Measurements from ENCODE around the gene ERI3. TPM values are rescaled to one million over a fixed set of nuclear protein-coding genes. Genes with fewer than 3 reads are reported as not detected.

The ERI3 gene
- total RNA-seq, 4 donors from 2014 or later = 28.8 to 63.2 (median 45.0) TPM

- Histone ChIP-seq H3K27me3 (no peaks in the 10 kb centered on the region), H3K36me3 (no peaks in the 10 kb centered on the region), H3K27ac (no peak overlapping the region), H3K9me3 (no peaks in the 10 kb centered on the region), H3K4me1 (no peaks in the 10 kb centered on the region), H3K4me3 (replicated peaks in 1 of 3) (no peak overlapping the region)
- TF ChIP-seq CTCF (IDR thresholded peaks at IDR 0.05) (no peak), POLR2A (IDR thresholded peaks at IDR 0.05) (no peak)
- 96 to 98% methylated on average over 6 of the region's 6 CpGs for WGBS, 2 donors
- intact Hi-C loops (cut with DNase I) = no loop called here
- DNase-seq = no peak
Observed at GRCh38 chr1:44262414-44262813, 92.6 kb downstream of the ERI3 start.

- intact Hi-C loops (cut with DNase I) = no loop called here
- H3K27me3 ChIP-seq = no peaks in the 10 kb centered on the region
- no peak overlapping the region for H3K27ac ChIP-seq
- no peaks in the 10 kb centered on the region for H3K36me3 ChIP-seq
- no peaks in the 10 kb centered on the region for H3K9me3 ChIP-seq
- no peak overlapping the region for H3K4me3 ChIP-seq (replicated peaks in 1 of 3)
- no peaks in the 10 kb centered on the region for H3K4me1 ChIP-seq
- 87 to 88% methylated on average over 5 of the region's 5 CpGs for WGBS, 2 donors
- TF ChIP-seq CTCF (IDR thresholded peaks at IDR 0.05) (no peak), POLR2A (IDR thresholded peaks at IDR 0.05) (no peak)
- DNase-seq = no peak
Observed at GRCh38 chr1:44261962-44262361, 93.1 kb downstream of the ERI3 start.

GRCh38 chr1:44261171-44261817 lies 93.8 kb downstream of the ERI3 start:
- no peak overlapping the region for H3K4me3 ChIP-seq (replicated peaks in 1 of 3)
- TF ChIP-seq POLR2A (IDR thresholded peaks at IDR 0.05) = no peak
- no peak for TF ChIP-seq CTCF (IDR thresholded peaks at IDR 0.05)
- H3K27me3 ChIP-seq = no peaks in the 10 kb centered on the region
- 92 to 94% methylated on average over 27 of the region's 27 CpGs for WGBS, 2 donors
- intact Hi-C loops (cut with DNase I) = no loop called here
- DNase-seq = no peak
- no peaks in the 10 kb centered on the region for H3K36me3 ChIP-seq
- H3K27ac ChIP-seq = no peak overlapping the region
- no peaks in the 10 kb centered on the region for H3K4me1 ChIP-seq
- no peaks in the 10 kb centered on the region for H3K9me3 ChIP-seq

- WGBS, 2 donors = 82 to 91% methylated on average over 4 of the region's 4 CpGs
- Histone ChIP-seq H3K27ac (no peak overlapping the region), H3K9me3 (no peaks in the 10 kb centered on the region), H3K36me3 (no peaks in the 10 kb centered on the region), H3K4me1 (no peaks in the 10 kb centered on the region), H3K27me3 (no peaks in the 10 kb centered on the region), H3K4me3 (replicated peaks in 1 of 3) (no peak overlapping the region)
- no peak for DNase-seq
- TF ChIP-seq POLR2A (IDR thresholded peaks at IDR 0.05) = no peak
- intact Hi-C loops (cut with DNase I) = no loop called here
Observed at GRCh38 chr1:44260792-44261170, 94.3 kb downstream of the ERI3 start.

GRCh38 chr1:44259090-44259489 lies 96.0 kb downstream of the ERI3 start:
- H3K27me3 ChIP-seq = no peaks in the 10 kb centered on the region
- no peaks in the 10 kb centered on the region for H3K36me3 ChIP-seq
- TF ChIP-seq CTCF (IDR thresholded peaks at IDR 0.05) = no peak
- no peak for TF ChIP-seq POLR2A (IDR thresholded peaks at IDR 0.05)
- no peaks in the 10 kb centered on the region for H3K9me3 ChIP-seq
- intact Hi-C loops (cut with DNase I) = no loop called here
- peak; percentile 15 to 28 for DNase-seq
- WGBS, 2 donors = 78 to 79% methylated on average over 2 of the region's 2 CpGs
- no peaks in the 10 kb centered on the region for H3K4me1 ChIP-seq
- H3K4me3 ChIP-seq (replicated peaks in 1 of 3) = no peak overlapping the region
- no peak overlapping the region for H3K27ac ChIP-seq

All from thyroid gland (tissue), 4 donors.